GM06990 (cell line): ENCODE measurements around the gene SLC9A8.

Experiments used
- DNase-seq: peaks from one replicate; pipeline ENCODE4 v3.0.0-alpha.2; 2011; ENCODE audit not compliant: insufficient read length; ENCODE audit errors: extremely low read depth
- H3K27me3 ChIP-seq: replicated peaks from 2 replicates; pipeline ENCODE4 v1.6.0; 2011; ENCODE audit warnings: low read length; ENCODE audit not compliant: control insufficient read depth, insufficient read depth
- H3K36me3 ChIP-seq: 2 replicates; pipeline ENCODE4 v1.5.1; 2011; ENCODE audit warnings: low read length; ENCODE audit not compliant: control insufficient read depth, insufficient read depth
- H3K4me3 ChIP-seq: replicated peaks from 2 replicates; pipeline ENCODE4 v1.5.1; 2011; ENCODE audit warnings: low read depth, mild to moderate bottlenecking, control low read depth, low read length
- CTCF ChIP-seq: IDR thresholded peaks from 2 replicates; pipeline ENCODE4 v1.5.1; 2011; ENCODE audit warnings: low read length, control low read depth, mild to moderate bottlenecking, inconsistent platforms; ENCODE audit not compliant: insufficient read depth, poor library complexity, severe bottlenecking

Gene SLC9A8

GRCh38 chr20:49865559-49865958 is 52.9 kb downstream of the SLC9A8 start:
- TF ChIP-seq CTCF: no peak
- peaks cover 7% of the 10 kb centered on the region for H3K36me3 ChIP-seq
- peak overlapping the region; percentile 25; the same call in 1 of the 2 replicates for H3K4me3 ChIP-seq
- H3K27me3 ChIP-seq: no peaks in the 10 kb centered on the region
- no peak for DNase-seq

GRCh38 chr20:49866051-49866450 is 53.4 kb downstream of the SLC9A8 start:
- peaks cover 7% of the 10 kb centered on the region for H3K36me3 ChIP-seq
- DNase-seq: no peak
- no peak for TF ChIP-seq CTCF
- H3K4me3 ChIP-seq: peak overlapping the region; percentile 25
- H3K27me3 ChIP-seq: no peaks in the 10 kb centered on the region

GRCh38 chr20:49867453-49868215 is 55.0 kb downstream of the SLC9A8 start:
- Histone ChIP-seq H3K36me3 (peaks cover 6% of the 10 kb centered on the region), H3K4me3 (peak overlapping the region; percentile 30), H3K27me3 (no peaks in the 10 kb centered on the region)
- no peak for TF ChIP-seq CTCF
- no peak for DNase-seq

- no peak for DNase-seq
- Histone ChIP-seq H3K4me3 (no peak overlapping the region), H3K36me3 (peaks cover 6% of the 10 kb centered on the region), H3K27me3 (no peaks in the 10 kb centered on the region)
- TF ChIP-seq CTCF: no peak
These were observed 55.9 kb downstream of the SLC9A8 start for GRCh38 chr20:49868538-49868937.

- TF ChIP-seq CTCF: no peak
- H3K4me3 ChIP-seq: no peak overlapping the region
- DNase-seq: no peak
- H3K27me3 ChIP-seq: no peaks in the 10 kb centered on the region
- H3K36me3 ChIP-seq: peaks cover 6% of the 10 kb centered on the region
These were observed 56.3 kb downstream of the SLC9A8 start for GRCh38 chr20:49868964-49869363.
